K562 (cell line): ENCODE measurements around the gene SRRT. TPM values are rescaled to one million over a fixed set of nuclear protein-coding genes. Genes with fewer than 3 reads are reported as not detected.
A peak's percentile ranks its signal among the peaks of the same experiment; 100 is the strongest.

Experiments used
- BRD4 ChIP-seq: fragments of 200-600 bp; sonication (generic); IDR thresholded peaks from 2 replicates; pipeline ENCODE4 v1.6.1; 2017; ENCODE audit warnings: inconsistent platforms
- CSDE1 ChIP-seq, 2 experiments: fragments of 450-650 bp; IDR thresholded peaks; 2 replicates each; pipeline ENCODE4 v1.6.1; 2016; ENCODE audit warnings: mild to moderate bottlenecking in 1 of 2
- ELK3 ChIP-seq: fragments of 450-650 bp; formaldehyde crosslinking; IDR thresholded peaks from 2 replicates; pipeline ENCODE4 v1.4.0; 2020; ENCODE audit warnings: mild to moderate bottlenecking
- GATA2 ChIP-seq: sonication (generic); formaldehyde crosslinking; IDR thresholded peaks from 2 replicates; pipeline ENCODE4 v1.4.0; 2020; ENCODE audit warnings: mild to moderate bottlenecking, missing genetic modification reagents
- LCOR ChIP-seq: sonication (generic); formaldehyde crosslinking; IDR thresholded peaks from 2 replicates; pipeline ENCODE4 v1.8.0; 2022; ENCODE audit warnings: mild to moderate bottlenecking, missing genetic modification reagents
- LEF1 ChIP-seq: fragments of 450-650 bp; IDR thresholded peaks from 2 replicates; pipeline ENCODE4 v1.6.1; 2016; ENCODE audit warnings: mild to moderate bottlenecking
- NCOA4 ChIP-seq: fragments of 450-650 bp; IDR thresholded peaks from 2 replicates; pipeline ENCODE4 v1.6.1; 2018; ENCODE audit warnings: mild to moderate bottlenecking; ENCODE audit not compliant: partially characterized antibody
- NEUROD1 ChIP-seq: fragments of 150-350 bp; IDR thresholded peaks from 2 replicates; pipeline ENCODE4 v1.6.1; 2014; ENCODE audit warnings: borderline replicate concordance, low read length, low read depth; ENCODE audit not compliant: partially characterized antibody
- NRF1 ChIP-seq, 2 experiments: fragments of 450-650 bp; IDR thresholded peaks in 1 of 2; conservative IDR thresholded peaks in 1 of 2; 2 replicates each; pipeline ENCODE4 v1.6.1; 2014; ENCODE audit warnings: mild to moderate bottlenecking in 2 of 2
- PURB ChIP-seq: sonication (generic); formaldehyde crosslinking; IDR thresholded peaks from 2 replicates; pipeline ENCODE4 v1.9.0; 2021; ENCODE audit warnings: low read depth, mild to moderate bottlenecking, missing genetic modification reagents
- SIN3B ChIP-seq: fragments of 450-650 bp; IDR thresholded peaks from 2 replicates; pipeline ENCODE4 v1.6.1; 2017; ENCODE audit warnings: low read depth, mild to moderate bottlenecking, moderate library complexity
- SNRNP70 ChIP-seq: fragments of 200-400 bp; formaldehyde crosslinking; optimal IDR thresholded peaks from 2 replicates; pipeline ENCODE3; 2017; ENCODE audit warnings: low read depth, low read length
- SREBF2 ChIP-seq: sonication (generic); formaldehyde crosslinking; IDR thresholded peaks from 2 replicates; pipeline ENCODE4 v1.4.0; 2020; ENCODE audit warnings: mild to moderate bottlenecking, missing genetic modification reagents
- TEAD4 ChIP-seq, 2 experiments: sonication (generic) in 1 of 2; formaldehyde crosslinking in 1 of 2; IDR thresholded peaks; 2 replicates each; pipeline versions ENCODE4 v1.6.1 to v1.8.0; 2012 to 2022; ENCODE audit warnings: borderline replicate concordance in 1 of 2, inconsistent platforms in 1 of 2, low read length in 1 of 2, mild to moderate bottlenecking in 1 of 2, missing genetic modification reagents in 1 of 2
- XRCC4 ChIP-seq: IDR thresholded peaks from one replicate; pipeline ENCODE4 v1.6.1; 2011; ENCODE audit not compliant: insufficient read depth, insufficient read length; ENCODE audit errors: extremely low read depth
- ZNF282 ChIP-seq: sonication (generic); formaldehyde crosslinking; IDR thresholded peaks from 2 replicates; pipeline ENCODE4 v1.8.1; 2023; ENCODE audit warnings: missing genetic modification reagents
- ZNF431 ChIP-seq: sonication (generic); formaldehyde crosslinking; IDR thresholded peaks from 2 replicates; pipeline ENCODE4 v1.8.0; 2022; ENCODE audit warnings: mild to moderate bottlenecking, missing genetic modification reagents
- ZNF778 ChIP-seq: fragments of 450-650 bp; formaldehyde crosslinking; IDR thresholded peaks from 2 replicates; pipeline ENCODE4 v1.4.0; 2020; ENCODE audit warnings: mild to moderate bottlenecking, moderate library complexity
- ZNF780A ChIP-seq: fragments of 250-450 bp; sonication (Bioruptor Pico); IDR thresholded peaks from 2 replicates; pipeline ENCODE4 v1.5.0; 2021; ENCODE audit warnings: mild to moderate bottlenecking
- polyA plus RNA-seq, 8 experiments: library from polyadenylated mRNA; depleted of rRNA in 4 of 8; stranded (reverse) in 5 of 8; unstranded in 3 of 8; fragments of >200 nt; fragmentation: Nextera tagmentation in 2 of 8; fragmentation: Illumina TruSeq in 1 of 8; extraction: Ambion mirVana in 2 of 8; extraction: Trizol in 1 of 8; gene quantifications; 2 replicates each; pipeline versions ENCODE4 v1.2.1 to v1.2.3, GENCODE V29; 2011 to 2014; ENCODE audit warnings: inconsistent platforms in 1 of 8, missing spikeins in 1 of 8
- total RNA-seq, 7 experiments: library from RNA; depleted of rRNA in 6 of 7; stranded (reverse); fragments of >200 nt in 6 of 7; fragmentation: Illumina TruSeq in 2 of 7; extraction: Trizol in 2 of 7; gene quantifications; 2 replicates each; pipeline versions ENCODE4 v1.2.1 to v1.2.3, GENCODE V29; 2011 to 2021; ENCODE audit warnings: low replicate concordance in 1 of 7
- TF ChIP-seq, protein P1 (sequence below): fragments of 450-650 bp; IDR thresholded peaks from 2 replicates; pipeline ENCODE4 v1.7.1; 2018; ENCODE audit warnings: mild to moderate bottlenecking, low read depth; ENCODE audit not compliant: partially characterized antibody
- TF ChIP-seq, protein P2 (sequence below): fragments of 250-450 bp; sonication (Bioruptor Pico); IDR thresholded peaks from 2 replicates; pipeline ENCODE4 v1.8.0; 2022; ENCODE audit warnings: moderate library complexity, mild to moderate bottlenecking, inconsistent platforms

The SRRT gene
- total and polyA plus RNA-seq, 9 of the 15 experiments (the other 6 are each of a cell fraction or from before 2014, with no cell fraction given), result 10.3 to 263 (median 84.4) TPM

DNA sequence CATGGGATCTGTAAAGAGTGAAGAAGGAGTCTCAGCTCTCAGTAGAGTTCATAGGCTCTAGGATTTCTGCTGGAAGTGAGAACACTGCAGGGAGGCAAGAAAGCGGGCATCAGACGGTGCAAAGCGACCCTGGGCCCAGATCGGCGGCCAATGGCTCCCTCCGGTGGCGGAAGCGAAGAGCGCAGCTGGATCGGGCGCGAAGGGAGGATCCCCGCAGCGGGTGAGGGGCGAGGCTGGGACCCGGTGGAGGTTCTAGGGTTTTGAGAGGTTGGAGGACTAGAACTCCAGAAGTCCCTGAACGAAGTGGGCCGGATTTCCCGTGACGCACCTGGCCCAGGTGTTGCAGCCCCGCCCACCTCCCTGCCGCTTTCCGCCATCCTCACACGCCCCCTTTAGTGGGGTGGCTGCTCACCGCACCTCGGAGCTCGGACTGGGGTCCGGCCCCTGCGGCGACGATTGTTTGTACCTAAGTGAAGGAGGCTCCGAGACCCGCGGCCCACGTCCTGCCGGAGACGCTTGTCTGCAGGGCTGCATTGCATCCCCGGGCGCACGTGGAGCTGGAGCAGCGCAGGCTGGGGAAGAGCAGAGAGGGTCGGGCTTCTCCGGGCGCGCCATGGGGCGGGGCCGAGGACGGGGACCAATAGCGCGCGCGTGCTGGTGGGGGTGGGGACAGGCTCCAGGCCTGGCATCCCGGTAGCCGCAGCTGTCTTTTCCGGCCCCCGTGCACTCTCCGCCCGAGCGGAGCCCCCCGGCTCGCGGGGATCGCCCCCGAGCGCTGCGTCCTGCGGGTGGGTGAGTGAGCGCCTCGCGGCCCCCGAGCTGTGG, 22.6 kb upstream of the SRRT start, which contains the start of gene SLC12A9 (continued):
- TF ChIP-seq GATA2 (CRISPR knock-in tag) (no peak), TEAD4 (IDR thresholded peaks at IDR 0.05; ENCODE audit: low read length) (no peak), TEAD4 (CRISPR knock-in tag; IDR thresholded peaks at IDR 0.05; ENCODE audit: borderline replicate concordance) (no peak), ZNF778 (CRISPR knock-in tag) (no peak), ELK3 (CRISPR knock-in tag) (no peak), BRD4 (no peak), NCOA4 (no peak), SNRNP70 (no peak), SREBF2 (peak; percentile 91; the same call in 1 of the 2 replicates), NRF1 (conservative IDR thresholded peaks at IDR 0.05 in 1 of 2, IDR thresholded peaks at IDR 0.05 in 1 of 2) (peak; percentile 84 to 86), ZNF431 (CRISPR knock-in tag) (0 out of 2 replicates have a peak, but pooled peaks have one; percentile 59), ZNF780A (CRISPR knock-in tag) (no peak), LEF1 (no peak), XRCC4 (no peak), LCOR (CRISPR knock-in tag) (peak; percentile 93), CSDE1 (IDR thresholded peaks at IDR 0.05) (no peak), PURB (CRISPR knock-in tag) (no peak), NEUROD1 (no peak), SIN3B (peak; percentile 24; the same call in 1 of the 2 replicates), ZNF282 (no peak)
- TF ChIP-seq, protein P1, sequence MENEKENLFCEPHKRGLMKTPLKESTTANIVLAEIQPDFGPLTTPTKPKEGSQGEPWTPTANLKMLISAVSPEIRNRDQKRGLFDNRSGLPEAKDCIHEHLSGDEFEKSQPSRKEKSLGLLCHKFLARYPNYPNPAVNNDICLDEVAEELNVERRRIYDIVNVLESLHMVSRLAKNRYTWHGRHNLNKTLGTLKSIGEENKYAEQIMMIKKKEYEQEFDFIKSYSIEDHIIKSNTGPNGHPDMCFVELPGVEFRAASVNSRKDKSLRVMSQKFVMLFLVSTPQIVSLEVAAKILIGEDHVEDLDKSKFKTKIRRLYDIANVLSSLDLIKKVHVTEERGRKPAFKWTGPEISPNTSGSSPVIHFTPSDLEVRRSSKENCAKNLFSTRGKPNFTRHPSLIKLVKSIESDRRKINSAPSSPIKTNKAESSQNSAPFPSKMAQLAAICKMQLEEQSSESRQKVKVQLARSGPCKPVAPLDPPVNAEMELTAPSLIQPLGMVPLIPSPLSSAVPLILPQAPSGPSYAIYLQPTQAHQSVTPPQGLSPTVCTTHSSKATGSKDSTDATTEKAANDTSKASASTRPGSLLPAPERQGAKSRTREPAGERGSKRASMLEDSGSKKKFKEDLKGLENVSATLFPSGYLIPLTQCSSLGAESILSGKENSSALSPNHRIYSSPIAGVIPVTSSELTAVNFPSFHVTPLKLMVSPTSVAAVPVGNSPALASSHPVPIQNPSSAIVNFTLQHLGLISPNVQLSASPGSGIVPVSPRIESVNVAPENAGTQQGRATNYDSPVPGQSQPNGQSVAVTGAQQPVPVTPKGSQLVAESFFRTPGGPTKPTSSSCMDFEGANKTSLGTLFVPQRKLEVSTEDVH, result no peak
- TF ChIP-seq, protein P2, sequence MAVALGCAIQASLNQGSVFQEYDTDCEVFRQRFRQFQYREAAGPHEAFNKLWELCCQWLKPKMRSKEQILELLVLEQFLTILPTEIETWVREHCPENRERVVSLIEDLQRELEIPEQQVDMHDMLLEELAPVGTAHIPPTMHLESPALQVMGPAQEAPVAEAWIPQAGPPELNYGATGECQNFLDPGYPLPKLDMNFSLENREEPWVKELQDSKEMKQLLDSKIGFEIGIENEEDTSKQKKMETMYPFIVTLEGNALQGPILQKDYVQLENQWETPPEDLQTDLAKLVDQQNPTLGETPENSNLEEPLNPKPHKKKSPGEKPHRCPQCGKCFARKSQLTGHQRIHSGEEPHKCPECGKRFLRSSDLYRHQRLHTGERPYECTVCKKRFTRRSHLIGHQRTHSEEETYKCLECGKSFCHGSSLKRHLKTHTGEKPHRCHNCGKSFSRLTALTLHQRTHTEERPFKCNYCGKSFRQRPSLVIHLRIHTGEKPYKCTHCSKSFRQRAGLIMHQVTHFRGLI, result no peak
